ENCODE data around the gene TDRD9.

DNA sequence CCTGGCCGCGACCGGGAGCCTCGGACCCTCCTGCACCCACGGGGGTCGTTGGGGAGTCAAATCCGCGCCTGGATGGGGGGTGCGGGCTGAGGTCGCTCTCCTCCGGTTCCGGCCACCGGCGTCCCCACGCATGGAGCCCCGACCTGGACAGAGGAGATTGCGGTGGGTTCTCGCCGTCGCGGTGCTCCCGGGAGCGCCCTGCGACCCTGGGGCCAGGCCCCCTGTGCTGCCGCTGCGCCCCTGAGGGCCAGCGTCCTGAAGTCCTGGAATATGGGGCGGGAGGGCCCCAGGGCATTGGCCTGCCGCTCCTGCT is 157.6 kb downstream of the TDRD9 start:
- TF ChIP-seq POLR2A (IDR thresholded peaks at IDR 0.05) (no peak), POLR2AphosphoS5 (IDR thresholded peaks at IDR 0.05) (no peak)
- TF ChIP-seq, protein P1, sequence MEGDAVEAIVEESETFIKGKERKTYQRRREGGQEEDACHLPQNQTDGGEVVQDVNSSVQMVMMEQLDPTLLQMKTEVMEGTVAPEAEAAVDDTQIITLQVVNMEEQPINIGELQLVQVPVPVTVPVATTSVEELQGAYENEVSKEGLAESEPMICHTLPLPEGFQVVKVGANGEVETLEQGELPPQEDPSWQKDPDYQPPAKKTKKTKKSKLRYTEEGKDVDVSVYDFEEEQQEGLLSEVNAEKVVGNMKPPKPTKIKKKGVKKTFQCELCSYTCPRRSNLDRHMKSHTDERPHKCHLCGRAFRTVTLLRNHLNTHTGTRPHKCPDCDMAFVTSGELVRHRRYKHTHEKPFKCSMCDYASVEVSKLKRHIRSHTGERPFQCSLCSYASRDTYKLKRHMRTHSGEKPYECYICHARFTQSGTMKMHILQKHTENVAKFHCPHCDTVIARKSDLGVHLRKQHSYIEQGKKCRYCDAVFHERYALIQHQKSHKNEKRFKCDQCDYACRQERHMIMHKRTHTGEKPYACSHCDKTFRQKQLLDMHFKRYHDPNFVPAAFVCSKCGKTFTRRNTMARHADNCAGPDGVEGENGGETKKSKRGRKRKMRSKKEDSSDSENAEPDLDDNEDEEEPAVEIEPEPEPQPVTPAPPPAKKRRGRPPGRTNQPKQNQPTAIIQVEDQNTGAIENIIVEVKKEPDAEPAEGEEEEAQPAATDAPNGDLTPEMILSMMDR (IDR thresholded peaks at IDR 0.05) = no peak

Measured in breast epithelium (tissue), 3 donors.